Endothelial cell of umbilical vein (primary cell): ENCODE results near the gene SAE1. TPM values are rescaled to one million over a fixed set of nuclear protein-coding genes. Genes with fewer than 3 reads are reported as not detected.

ENCODE experiments used
- BruUV-seq: library from RNA; stranded (reverse); fragments of 400-500 nt; replicated peaks from 2 replicates; lab custom pipeline; 2021; lab: Mats Ljungman, UMichigan
- CTCF ChIA-PET: fragments of 300-600, 350-600 bp; sonication (Branson Sonifier 250); formaldehyde crosslinking; loops from one replicate; lab custom pipeline; 2021; ENCODE audit warnings: antibody characterized with exemption, inconsistent platforms; lab: Charles Lee
- POLR2A ChIA-PET: fragments of 300-600, 350-600 bp; sonication (Branson Sonifier 250); formaldehyde crosslinking; loops from one replicate; lab custom pipeline; 2021; ENCODE audit warnings: antibody characterized with exemption, inconsistent platforms; lab: Charles Lee
- DNase-seq: peaks from one replicate; pipeline ENCODE4 v3.0.0-alpha.2; 2011; ENCODE audit warnings: low read depth, low spot score
- FAIRE-seq: peaks from 2 replicates; lab custom pipeline; 2011; peaks lifted over from hg19 to GRCh38; lab: Jason Lieb, UNC
- H2AFZ ChIP-seq: 2 replicates; pipeline ENCODE4 v1.6.0; 2012; ENCODE audit warnings: low read depth, low read length, control low read depth, inconsistent platforms
- H3K27ac ChIP-seq: 2 replicates; pipeline ENCODE4 v1.5.1; 2011; ENCODE audit warnings: low read depth, mild to moderate bottlenecking, control low read depth, low read length, moderate library complexity; ENCODE audit not compliant: insufficient read depth
- H3K27me3 ChIP-seq, 2 experiments: 2 replicates each; pipeline versions ENCODE4 v1.6.0 to v1.6.1; 2011; ENCODE audit warnings: low read length in 2 of 2, mixed read lengths in 1 of 2; ENCODE audit not compliant: control insufficient read depth in 2 of 2, insufficient read depth in 2 of 2
- H3K36me3 ChIP-seq, 2 experiments: 2 replicates in 1 of 2; 3 replicates in 1 of 2; pipeline ENCODE4 v1.5.1; 2011; ENCODE audit warnings: low read length in 2 of 2, mild to moderate bottlenecking in 1 of 2, moderate library complexity in 1 of 2; ENCODE audit not compliant: control insufficient read depth in 2 of 2, insufficient read depth in 2 of 2; ENCODE audit errors: extremely low read depth in 1 of 2
- H3K4me1 ChIP-seq: 3 replicates; pipeline ENCODE4 v1.5.1; 2011; ENCODE audit warnings: mild to moderate bottlenecking, low read length; ENCODE audit not compliant: control insufficient read depth, insufficient read depth; ENCODE audit errors: extremely low read depth
- H3K4me2 ChIP-seq: 2 replicates; pipeline ENCODE4 v1.6.1; 2011; ENCODE audit warnings: low read length, control low read depth, mixed read lengths; ENCODE audit not compliant: insufficient read depth
- H3K4me3 ChIP-seq, 3 experiments: fragments of 200-600 bp in 1 of 3; sonication (generic), shearing (Covaris generic) in 1 of 3; replicated peaks in 1 of 3; 2 replicates each; pipeline ENCODE4 v1.5.1; 2011 to 2016; ENCODE audit warnings: control low read depth in 3 of 3, low read length in 3 of 3, mild to moderate bottlenecking in 2 of 3, inconsistent platforms in 1 of 3, low read depth in 1 of 3, moderate library complexity in 1 of 3; ENCODE audit not compliant: insufficient read depth in 1 of 3
- H3K79me2 ChIP-seq: 2 replicates; pipeline ENCODE4 v1.6.0; 2012; ENCODE audit warnings: low read length, inconsistent platforms; ENCODE audit not compliant: control insufficient read depth, insufficient read depth
- H3K9ac ChIP-seq: replicated peaks from 2 replicates; pipeline ENCODE3; 2011; ENCODE audit warnings: low read length, control low read depth; ENCODE audit not compliant: insufficient read depth; ENCODE audit errors: extremely low read depth
- H3K9me1 ChIP-seq: replicated peaks from 3 replicates; pipeline ENCODE4 v1.6.0; 2011; ENCODE audit warnings: mild to moderate bottlenecking, low read length; ENCODE audit not compliant: control insufficient read depth, insufficient read depth; ENCODE audit errors: extremely low read depth
- H3K9me3 ChIP-seq: replicated peaks from 2 replicates; pipeline ENCODE4 v1.5.1; 2012; ENCODE audit warnings: low read length, inconsistent platforms; ENCODE audit not compliant: control insufficient read depth, insufficient read depth
- H4K20me1 ChIP-seq: replicated peaks from 2 replicates; pipeline ENCODE3; 2011; ENCODE audit warnings: mild to moderate bottlenecking, low read length; ENCODE audit not compliant: control insufficient read depth, insufficient read depth; ENCODE audit errors: extremely low read depth
- CTCF ChIP-seq, 2 donors: IDR thresholded peaks; 1 replicate in 1 of 2; 2 replicates in 1 of 2; pipeline ENCODE4 v1.5.1; 2011; ENCODE audit warnings: low read length in 2 of 2, mild to moderate bottlenecking in 2 of 2, moderate library complexity in 2 of 2, control low read depth in 1 of 2, inconsistent platforms in 1 of 2, low read depth in 1 of 2; ENCODE audit not compliant: insufficient read depth in 1 of 2; ENCODE audit errors: extremely low read depth in 1 of 2
- EZH2 ChIP-seq: IDR thresholded peaks from 2 replicates; pipeline ENCODE4 v1.6.1; 2012; ENCODE audit warnings: borderline replicate concordance, low read depth, mild to moderate bottlenecking, moderate library complexity, low read length, inconsistent platforms; ENCODE audit not compliant: severe bottlenecking
- FOS ChIP-seq: IDR thresholded peaks from 2 replicates; pipeline ENCODE4 v1.6.1; 2011; ENCODE audit warnings: mild to moderate bottlenecking, low read length, moderate library complexity, borderline replicate concordance; ENCODE audit not compliant: insufficient read depth
- GATA2 ChIP-seq: IDR thresholded peaks from 2 replicates; pipeline ENCODE4 v1.7.0; 2011; ENCODE audit warnings: low read depth, mild to moderate bottlenecking, moderate library complexity, mixed read lengths, low read length; ENCODE audit not compliant: insufficient read length, insufficient read depth
- JUN ChIP-seq: IDR thresholded peaks from 2 replicates; pipeline ENCODE4 v1.6.1; 2011; ENCODE audit warnings: borderline replicate concordance, low read depth; ENCODE audit not compliant: insufficient read length, insufficient read depth
- POLR2A ChIP-seq: IDR thresholded peaks from 2 replicates; pipeline ENCODE4 v1.6.1; 2012; ENCODE audit warnings: low read depth, mild to moderate bottlenecking, control low read depth, low read length
- dilution Hi-C: fragments of 300-500 bp; cut with MboI; formaldehyde crosslinking; loops from one replicate; pipeline ENCODE4 v1.15.0; 2019; ENCODE audit warnings: low sequenced_read_pairs; ENCODE audit not compliant: extremely low pct_ligation_motif_present
- intact Hi-C: fragments of 100-400 bp; cut with micrococcal nuclease; formaldehyde crosslinking; loops from one replicate; pipeline ENCODE4 v1.10.0; 2022
- polyA plus RNA-seq, 4 experiments: library from polyadenylated mRNA; depleted of rRNA in 3 of 4; stranded (reverse) in 3 of 4; unstranded in 1 of 4; fragments of >200 nt; gene quantifications; 2 replicates each; pipeline versions ENCODE4 v1.2.1 to v1.2.3, GENCODE V29; 2011 to 2012; ENCODE audit warnings: missing spikeins in 1 of 4
- total RNA-seq: library from RNA; stranded (reverse); gene quantifications from 2 replicates; pipeline ENCODE4 v1.2.3, GENCODE V29; 2021

Gene SAE1
- total and polyA plus RNA-seq, 2 donors (not counting 3 experiments of a cell fraction or from before 2014, with no cell fraction given): 165 to 219 TPM

- intact Hi-C loops: no loop called here
- H3K27me3 ChIP-seq: no peaks in the 10 kb centered on the region
- FAIRE-seq (no peak), DNase-seq (no peak)
- H3K36me3 ChIP-seq: peaks cover 18 to 49% of the 10 kb centered on the region in 2 experiments
- no peaks in the 10 kb centered on the region for H4K20me1 ChIP-seq
- no peak overlapping the region for H3K27ac ChIP-seq
- no peak overlapping the region for H3K4me2 ChIP-seq
- CTCF ChIA-PET: interaction anchor here (1.3 to 5.3 kb wide), 7 partner anchors 15 to 163 kb away, joined by 3 to 110 read pairs (median 5); no protein-coding TSS in a partner anchor
- dilution Hi-C loops: no loop called here
- H3K4me1 ChIP-seq: no peaks in the 10 kb centered on the region
- POLR2A ChIA-PET: interaction anchor here (1.4 kb wide), 1 partner anchor 32 kb away, joined by 5 read pairs; the partner anchor contains the start of gene ZC3H4
- no peaks in the 10 kb centered on the region for H3K9me3 ChIP-seq
- peaks cover 1% of the 10 kb centered on the region for H3K79me2 ChIP-seq
- H3K4me3 ChIP-seq: no peak overlapping the region
- TF ChIP-seq CTCF (IDR thresholded peaks at IDR 0.05; ENCODE audit: extremely low read depth in 1 of 2, insufficient read depth in 1 of 2, low read depth in 1 of 2, low read length in 2 of 2): no peak
- TF ChIP-seq EZH2: no peak
- TF ChIP-seq POLR2A: no peak
- TF ChIP-seq FOS: no peak
- no peak for TF ChIP-seq JUN
- no peak for TF ChIP-seq GATA2
- H3K9me1 ChIP-seq: no peaks in the 10 kb centered on the region
- no TSS peak for BruUV-seq
- H2AFZ ChIP-seq: no peak overlapping the region
- H3K9ac ChIP-seq: no peak overlapping the region
Measured at GRCh38 chr19:47081095-47081494, 49.5 kb upstream of the SAE1 start.
